ENCODE results near the gene TMEM184A. TPM values are rescaled to one million over a fixed set of nuclear protein-coding genes. Genes with fewer than 3 reads are reported as not detected.

Gene TMEM184A
- total and polyA plus RNA-seq, 2 of the 13 experiments (the other 11 are each of a cell fraction or from before 2014, with no cell fraction given), result 9.5 to 20.4 TPM

DNA sequence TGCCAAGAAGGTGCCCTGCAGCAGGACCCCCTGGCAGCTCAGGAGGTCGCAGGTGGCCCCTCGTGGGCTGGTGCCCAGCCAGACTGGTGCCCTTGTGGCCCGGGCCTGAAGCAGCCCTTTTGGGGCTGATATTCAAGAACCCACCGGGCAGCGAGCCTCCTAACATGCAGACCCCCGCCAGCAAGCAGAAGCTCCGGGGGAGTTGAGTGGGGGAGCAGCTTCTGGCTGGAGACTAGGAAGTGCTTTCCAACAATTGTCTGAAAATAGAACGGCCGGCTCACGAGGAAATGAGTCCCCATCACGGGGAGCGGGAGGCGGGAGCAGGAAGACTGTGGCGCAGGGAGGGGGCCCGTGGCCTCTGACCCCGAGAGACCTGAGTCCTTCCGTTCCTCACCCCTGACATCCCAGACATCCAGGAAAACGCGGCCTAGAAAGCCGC is 42.3 kb downstream of the TMEM184A start:
- in situ Hi-C loops (cut with HindIII; ENCODE audit: extremely low pct_ligation_motif_present, low pct_unique_long_range_greater_than_20kb), result no loop called here
- WGBS (ENCODE audit: low lambda C conversion rate), result 44% methylated on average over 16 of the region's 20 CpGs
- H3K9me3 ChIP-seq (ENCODE audit: low read length), result no peaks in the 10 kb centered on the region
- H3K4me3 ChIP-seq (replicated peaks in 1 of 3; ENCODE audit: insufficient read depth in 1 of 3, low read depth in 2 of 3, low read length in 3 of 3), result no peak overlapping the region
- POLR2A ChIA-PET, result interaction anchor here (1.0 kb wide), 1 partner anchor 8 kb away, joined by 3 read pairs; no protein-coding TSS in a partner anchor
- H3K4me2 ChIP-seq (ENCODE audit: low read depth, low read length), result no peak overlapping the region; the same call in 1 of the 2 replicates
- H3K79me2 ChIP-seq (ENCODE audit: insufficient read depth, low read length), result no peaks in the 10 kb centered on the region
- FAIRE-seq (no peak), ATAC-seq (no peak), DNase-seq (ENCODE audit: low spot score) (no peak)
- peaks cover 74% of the 10 kb centered on the region for H3K4me1 ChIP-seq (ENCODE audit: insufficient read depth, low read length)
- no peak overlapping the region for H2AFZ ChIP-seq (ENCODE audit: low read length)
- peaks cover 0 to 2% of the 10 kb centered on the region in 2 experiments; a peak in 1 of 5 replicates for H3K27me3 ChIP-seq (ENCODE audit: control insufficient read depth in 1 of 2, insufficient read depth in 2 of 2, low read length in 2 of 2)
- TF ChIP-seq HNRNPL (IDR thresholded peaks at IDR 0.05; ENCODE audit: low read depth, low read length), result 0 out of 2 replicates have a peak, but pooled peaks have one; percentile 39
- TF ChIP-seq BCL6 (CRISPR knock-in tag; IDR thresholded peaks at IDR 0.05), result peak; percentile 32; the same call in 1 of the 2 replicates
- no peak for TF ChIP-seq ZNF580 (CRISPR knock-in tag; IDR thresholded peaks at IDR 0.05; ENCODE audit: borderline replicate concordance, low read depth)
- intact Hi-C loops (cut with micrococcal nuclease; ENCODE audit: unreplicated experiment), result no loop called here
- no TSS peak for BruUV-seq (replicated peaks)
- no peak overlapping the region for H3K9ac ChIP-seq (ENCODE audit: insufficient read depth, low read depth, low read length)
- H3K36me3 ChIP-seq (replicated peaks in 1 of 2; ENCODE audit: control insufficient read depth in 1 of 2, insufficient read depth in 2 of 2, low read length in 2 of 2), result no peaks in the 10 kb centered on the region
- H3K27ac ChIP-seq (ENCODE audit: extremely low read length, insufficient read depth, low read length), result no peak overlapping the region
- no peaks in the 10 kb centered on the region for H4K20me1 ChIP-seq (ENCODE audit: insufficient read depth, low read length)
- CTCF ChIA-PET (ENCODE audit: low intra/inter-chr PET ratio, low total read pairs), result no interaction called here

DNA sequence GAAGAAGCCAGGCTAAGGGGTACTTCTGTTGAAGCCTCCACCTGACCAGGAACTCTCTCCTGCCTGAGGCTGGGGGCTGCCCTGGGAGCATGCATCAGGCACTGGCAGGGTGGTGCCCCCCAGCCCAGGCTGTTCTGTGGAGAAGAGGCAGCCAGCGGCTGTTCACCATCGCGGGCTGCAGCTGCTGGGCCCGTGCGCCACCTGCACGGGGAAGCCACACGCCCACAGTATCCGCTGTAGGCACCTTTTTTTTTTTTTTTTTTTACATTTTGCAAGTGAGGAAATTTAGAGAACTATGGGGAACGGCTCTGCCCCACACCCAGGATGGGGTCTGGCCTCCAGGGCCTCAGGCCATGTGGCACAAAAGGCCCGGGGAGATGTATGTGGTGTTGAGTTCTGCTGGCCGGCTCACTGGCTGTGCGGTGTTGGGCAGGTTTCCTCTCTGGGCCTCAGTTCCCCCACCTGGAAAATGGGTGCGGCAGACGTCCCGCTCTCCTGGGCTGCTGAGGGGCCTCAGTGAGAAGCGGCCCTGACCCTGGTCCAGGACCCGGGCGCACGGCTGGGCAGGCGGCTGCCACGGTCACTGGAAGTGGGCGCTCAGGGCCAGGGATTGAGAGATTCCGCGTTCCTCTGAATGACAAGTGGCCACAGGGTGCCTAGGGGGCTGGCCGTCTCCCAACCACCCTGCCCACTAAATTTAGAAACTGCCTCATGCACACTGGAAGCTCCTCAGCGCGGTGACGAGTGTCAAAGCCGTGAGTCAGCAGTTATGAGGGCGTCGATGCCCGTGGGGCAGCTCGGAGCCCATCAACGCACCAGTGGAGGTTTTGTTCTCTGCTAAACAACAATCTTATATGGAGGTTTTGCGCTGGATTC is 43.0 kb downstream of the TMEM184A start:
- BruUV-seq (replicated peaks), result no TSS peak
- DNase-seq (ENCODE audit: low spot score) (no peak), FAIRE-seq (no peak), ATAC-seq (0 out of 3 replicates have a peak, but pooled peaks have one; percentile 5)
- Histone ChIP-seq H3K27ac (ENCODE audit: extremely low read length, insufficient read depth, low read length) (no peak overlapping the region), H3K9me3 (ENCODE audit: low read length) (no peaks in the 10 kb centered on the region), H3K36me3 (replicated peaks in 1 of 2; ENCODE audit: control insufficient read depth in 1 of 2, insufficient read depth in 2 of 2, low read length in 2 of 2) (no peaks in the 10 kb centered on the region), H4K20me1 (ENCODE audit: insufficient read depth, low read length) (no peaks in the 10 kb centered on the region), H3K79me2 (ENCODE audit: insufficient read depth, low read length) (no peaks in the 10 kb centered on the region), H2AFZ (ENCODE audit: low read length) (no peak overlapping the region), H3K4me3 (replicated peaks in 1 of 3; ENCODE audit: insufficient read depth in 1 of 3, low read depth in 2 of 3, low read length in 3 of 3) (no peak overlapping the region), H3K4me1 (ENCODE audit: insufficient read depth, low read length) (peaks cover 67% of the 10 kb centered on the region), H3K9ac (ENCODE audit: insufficient read depth, low read depth, low read length) (no peak overlapping the region), H3K27me3 (ENCODE audit: control insufficient read depth in 1 of 2, insufficient read depth in 2 of 2, low read length in 2 of 2) (peaks cover 0 to 2% of the 10 kb centered on the region in 2 experiments; a peak in 1 of 5 replicates), H3K4me2 (ENCODE audit: low read depth, low read length) (no peak overlapping the region)
- in situ Hi-C loops (cut with HindIII; ENCODE audit: extremely low pct_ligation_motif_present, low pct_unique_long_range_greater_than_20kb), result no loop called here
- POLR2A ChIA-PET, result interaction anchor here (1.0 kb wide), 1 partner anchor 8 kb away, joined by 3 read pairs; no protein-coding TSS in a partner anchor
- WGBS (ENCODE audit: low lambda C conversion rate), result 64% methylated on average over 27 of the region's 35 CpGs
- intact Hi-C loops (cut with micrococcal nuclease; ENCODE audit: unreplicated experiment), result no loop called here
- CTCF ChIA-PET (ENCODE audit: low intra/inter-chr PET ratio, low total read pairs), result no interaction called here
- TF ChIP-seq, protein P1, sequence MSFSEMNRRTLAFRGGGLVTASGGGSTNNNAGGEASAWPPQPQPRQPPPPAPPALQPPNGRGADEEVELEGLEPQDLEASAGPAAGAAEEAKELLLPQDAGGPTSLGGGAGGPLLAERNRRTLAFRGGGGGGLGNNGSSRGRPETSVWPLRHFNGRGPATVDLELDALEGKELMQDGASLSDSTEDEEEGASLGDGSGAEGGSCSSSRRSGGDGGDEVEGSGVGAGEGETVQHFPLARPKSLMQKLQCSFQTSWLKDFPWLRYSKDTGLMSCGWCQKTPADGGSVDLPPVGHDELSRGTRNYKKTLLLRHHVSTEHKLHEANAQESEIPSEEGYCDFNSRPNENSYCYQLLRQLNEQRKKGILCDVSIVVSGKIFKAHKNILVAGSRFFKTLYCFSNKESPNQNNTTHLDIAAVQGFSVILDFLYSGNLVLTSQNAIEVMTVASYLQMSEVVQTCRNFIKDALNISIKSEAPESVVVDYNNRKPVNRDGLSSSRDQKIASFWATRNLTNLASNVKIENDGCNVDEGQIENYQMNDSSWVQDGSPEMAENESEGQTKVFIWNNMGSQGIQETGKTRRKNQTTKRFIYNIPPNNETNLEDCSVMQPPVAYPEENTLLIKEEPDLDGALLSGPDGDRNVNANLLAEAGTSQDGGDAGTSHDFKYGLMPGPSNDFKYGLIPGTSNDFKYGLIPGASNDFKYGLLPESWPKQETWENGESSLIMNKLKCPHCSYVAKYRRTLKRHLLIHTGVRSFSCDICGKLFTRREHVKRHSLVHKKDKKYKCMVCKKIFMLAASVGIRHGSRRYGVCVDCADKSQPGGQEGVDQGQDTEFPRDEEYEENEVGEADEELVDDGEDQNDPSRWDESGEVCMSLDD (CRISPR knock-in tag; IDR thresholded peaks at IDR 0.05; ENCODE audit: borderline replicate concordance), result no peak
- TF ChIP-seq ZNF629 (CRISPR knock-in tag; conservative IDR thresholded peaks at IDR 0.05) (peak; percentile 88), MAFK (conservative IDR thresholded peaks at IDR 0.05 in 1 of 2, IDR thresholded peaks at IDR 0.05 in 1 of 2; ENCODE audit: low read length in 2 of 2) (peak; percentile 68 to 75), HMGXB4 (CRISPR knock-in tag; IDR thresholded peaks at IDR 0.05; ENCODE audit: borderline replicate concordance in 1 of 2, low read depth in 1 of 2) (no peak), NFE2L2 (IDR thresholded peaks at IDR 0.05; ENCODE audit: low read length) (0 out of 2 replicates have a peak, but pooled peaks have one; percentile 42), ZNF709 (CRISPR knock-in tag; IDR thresholded peaks at IDR 0.05) (no peak), MAFF (IDR thresholded peaks at IDR 0.05; ENCODE audit: low read depth, low read length) (peak; percentile 56)

Measured in HepG2 (cell line).